OCI-LY7 (cell line): ENCODE results near the gene KCNIP3.

Source experiments
- CTCF ChIP-seq: fragments of 200-600 bp; sonication (generic); conservative IDR thresholded peaks from 2 replicates; pipeline ENCODE4 v1.5.1; 2014; ENCODE audit warnings: mild to moderate bottlenecking, antibody characterized with exemption, low read length, moderate library complexity, mixed read lengths
- EZH2phosphoT487 ChIP-seq: fragments of 200-600 bp; sonication (generic); IDR thresholded peaks from 2 replicates; pipeline ENCODE4 v1.6.1; 2018; ENCODE audit warnings: low read depth, borderline replicate concordance, mild to moderate bottlenecking, mixed run types, antibody characterized with exemption, low read length, moderate library complexity, mixed read lengths

- TF ChIP-seq CTCF (no peak), EZH2phosphoT487 (no peak)
These were observed 56.7 kb downstream of the KCNIP3 start for GRCh38 chr2:95353613-95354468.
